ENCODE measurements around the gene EHD4.

Gene EHD4

GRCh38 chr15:41850482-41851166 lies 121.7 kb downstream of the EHD4 start:
- H3K27ac Mint-ChIP-seq = no peak overlapping the region

DNA sequence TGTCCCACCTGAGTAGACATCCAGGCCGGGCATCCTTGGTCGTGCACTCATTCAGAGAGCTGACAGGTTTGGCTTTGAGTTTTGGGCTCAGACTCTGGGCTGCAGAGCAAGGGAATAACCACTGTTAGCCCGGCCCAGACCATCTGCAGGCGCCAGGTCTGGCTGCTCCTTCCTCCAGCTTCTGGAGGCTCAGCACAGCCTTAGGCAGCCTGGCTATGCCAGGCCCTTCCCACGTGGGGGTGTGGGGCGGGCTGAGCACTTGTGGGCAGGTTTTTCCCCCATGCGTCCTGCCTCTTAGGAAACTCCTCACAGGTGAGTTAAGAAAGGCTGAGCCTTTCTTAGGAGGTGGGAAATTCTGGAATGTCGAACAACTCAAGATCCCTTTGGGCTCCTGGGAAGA lies 122.5 kb downstream of the EHD4 start:
- no peaks in the 10 kb centered on the region for H3K36me3 Mint-ChIP-seq (ENCODE audit: low read depth)
- H3K4me3 Mint-ChIP-seq = no peak overlapping the region
- H3K27me3 Mint-ChIP-seq = no peaks in the 10 kb centered on the region
- no peaks in the 10 kb centered on the region for H3K4me1 Mint-ChIP-seq (ENCODE audit: low read depth)
- H3K9me3 Mint-ChIP-seq = no peaks in the 10 kb centered on the region
- no peak overlapping the region for H3K27ac Mint-ChIP-seq

More at GRCh38 chr15:41850482-41851166, 121.7 kb downstream of the EHD4 start:
- Mint-ChIP-seq H3K36me3 (ENCODE audit: low read depth) (no peaks in the 10 kb centered on the region), H3K4me3 (no peak overlapping the region), H3K9me3 (no peaks in the 10 kb centered on the region), H3K27me3 (no peaks in the 10 kb centered on the region), H3K4me1 (ENCODE audit: low read depth) (no peaks in the 10 kb centered on the region)

GRCh38 chr15:41849204-41849603 lies 123.2 kb downstream of the EHD4 start:
- no peak overlapping the region for H3K27ac Mint-ChIP-seq

GRCh38 chr15:41848631-41849030 lies 123.7 kb downstream of the EHD4 start:
- no peaks in the 10 kb centered on the region for H3K27me3 Mint-ChIP-seq
- no peaks in the 10 kb centered on the region for H3K36me3 Mint-ChIP-seq (ENCODE audit: low read depth)
- no peak overlapping the region for H3K4me3 Mint-ChIP-seq
- H3K27ac Mint-ChIP-seq = no peak overlapping the region
- H3K4me1 Mint-ChIP-seq (ENCODE audit: low read depth) = no peaks in the 10 kb centered on the region
- H3K9me3 Mint-ChIP-seq = no peaks in the 10 kb centered on the region

More at GRCh38 chr15:41849204-41849603, 123.2 kb downstream of the EHD4 start:
- Mint-ChIP-seq H3K36me3 (ENCODE audit: low read depth) (no peaks in the 10 kb centered on the region), H3K27me3 (no peaks in the 10 kb centered on the region), H3K4me3 (no peak overlapping the region), H3K4me1 (ENCODE audit: low read depth) (no peaks in the 10 kb centered on the region), H3K9me3 (no peaks in the 10 kb centered on the region)

DNA sequence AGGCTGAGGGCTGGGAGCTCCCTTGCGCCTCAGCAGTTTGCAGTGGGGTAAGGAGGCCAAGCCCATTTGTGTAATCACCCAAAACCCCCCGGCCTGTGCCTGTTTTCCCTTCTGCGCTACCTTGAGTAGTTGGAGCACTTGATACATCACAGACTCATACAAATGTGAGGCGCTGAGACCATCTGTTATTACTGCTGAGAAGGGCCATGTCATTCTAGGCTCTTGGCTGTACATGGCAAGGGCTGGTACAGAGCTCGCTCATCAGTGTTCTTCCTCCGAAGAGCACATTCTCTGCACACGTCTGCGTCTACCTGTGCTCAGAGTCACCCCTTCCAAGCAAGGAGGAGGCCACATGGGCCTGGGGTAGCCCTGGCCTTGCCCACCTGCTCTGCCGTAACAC lies 124.4 kb downstream of the EHD4 start:
- Mint-ChIP-seq H3K27ac (no peak overlapping the region), H3K27me3 (no peaks in the 10 kb centered on the region)

DNA sequence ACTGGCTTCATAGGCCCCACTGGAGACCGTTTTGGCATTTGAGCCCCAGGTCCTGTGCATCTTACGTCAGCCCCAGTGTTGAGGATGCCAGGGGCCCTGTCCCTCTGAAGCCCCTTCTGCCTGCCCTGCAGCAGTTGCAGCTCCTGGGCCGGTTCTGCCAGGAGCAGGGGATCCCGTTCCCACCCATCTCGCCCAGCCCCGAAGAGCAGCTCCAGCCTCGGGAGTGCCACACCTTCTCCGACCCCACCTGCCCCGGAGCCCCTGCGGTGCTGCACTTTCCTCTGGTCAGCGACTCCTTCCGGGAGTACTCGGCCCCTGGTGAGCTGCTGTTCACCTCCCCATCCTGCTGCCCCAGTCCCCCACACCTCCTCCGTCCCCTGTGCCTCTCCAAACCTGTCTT lies 125.2 kb downstream of the EHD4 start:
- no peaks in the 10 kb centered on the region for H3K36me3 Mint-ChIP-seq (ENCODE audit: low read depth)

More for the DNA sequence above, 124.4 kb downstream of the EHD4 start:
- H3K36me3 Mint-ChIP-seq (ENCODE audit: low read depth) = no peaks in the 10 kb centered on the region
- no peaks in the 10 kb centered on the region for H3K4me1 Mint-ChIP-seq (ENCODE audit: low read depth)
- no peaks in the 10 kb centered on the region for H3K9me3 Mint-ChIP-seq
- no peak overlapping the region for H3K4me3 Mint-ChIP-seq

More for the DNA sequence above, 125.2 kb downstream of the EHD4 start:
- no peak overlapping the region for H3K27ac Mint-ChIP-seq
- no peak overlapping the region for H3K4me3 Mint-ChIP-seq
- H3K9me3 Mint-ChIP-seq = no peaks in the 10 kb centered on the region
- H3K4me1 Mint-ChIP-seq (ENCODE audit: low read depth) = no peaks in the 10 kb centered on the region
- H3K27me3 Mint-ChIP-seq = no peaks in the 10 kb centered on the region
